H1 (cell line): ENCODE results near the gene GGT6. TPM values are rescaled to one million over a fixed set of nuclear protein-coding genes. Genes with fewer than 3 reads are reported as not detected.

ENCODE experiments used
- JUND ChIP-seq: IDR thresholded peaks from 2 replicates; pipeline ENCODE4 v1.6.1; 2011; ENCODE audit warnings: mild to moderate bottlenecking, improper control_type of control experiment, low read length
- POU5F1 ChIP-seq: IDR thresholded peaks from 2 replicates; pipeline ENCODE4 v1.6.1; 2011; ENCODE audit warnings: low read depth, mild to moderate bottlenecking, low read length, moderate library complexity
- RAD21 ChIP-seq, 2 experiments: IDR thresholded peaks in 1 of 2; conservative IDR thresholded peaks in 1 of 2; 2 replicates each; pipeline ENCODE4 v1.6.1; 2011; ENCODE audit warnings: low read depth in 2 of 2, low read length in 2 of 2, improper control_type of control experiment in 1 of 2, inconsistent platforms in 1 of 2, mild to moderate bottlenecking in 1 of 2, moderate library complexity in 1 of 2
- RFX5 ChIP-seq: IDR thresholded peaks from 2 replicates; pipeline ENCODE4 v1.6.1; 2011; ENCODE audit warnings: low read depth, low read length, improper control_type of control experiment, borderline replicate concordance
- TAF7 ChIP-seq: optimal IDR thresholded peaks from 2 replicates; pipeline ENCODE3; 2011; ENCODE audit warnings: low read depth, mild to moderate bottlenecking, inconsistent platforms, low read length, moderate library complexity, borderline replicate concordance
- ZNF274 ChIP-seq: IDR thresholded peaks from 2 replicates; pipeline ENCODE4 v1.7.0; 2012; ENCODE audit warnings: low read length, borderline replicate concordance; ENCODE audit errors: extremely low read depth
- polyA plus RNA-seq, 7 experiments: library from polyadenylated mRNA; depleted of rRNA in 3 of 7; stranded (reverse) in 5 of 7; unstranded in 2 of 7; fragments of >200 nt in 5 of 7; fragments of 200-250 nt in 2 of 7; gene quantifications; 1 replicate in 5 of 7; 2 replicates in 1 of 7; 4 replicates in 1 of 7; pipeline versions ENCODE4 v1.2.1 to v1.2.3, GENCODE V29; 2011 to 2013; ENCODE audit warnings: missing spikeins in 2 of 7, mixed read lengths in 2 of 7
- total RNA-seq: library from RNA; stranded (reverse); fragmentation: NEBNext Ultra II Directional; extraction: Animal tissue kit (Norgen Biotek cat#: 25700); gene quantifications from 2 replicates; pipeline ENCODE4 v1.2.1, GENCODE V29; 2021

GGT6 gene
- total and polyA plus RNA-seq, 2 of the 8 experiments (the other 6 are each of a cell fraction or from before 2014, with no cell fraction given): 0.18 TPM; not detected in 1

GRCh38 chr17:4588898-4589625 lies 28.7 kb upstream of the GGT6 start (continued):
- TF ChIP-seq RAD21 (IDR thresholded peaks at IDR 0.05 in 1 of 2, conservative IDR thresholded peaks at IDR 0.05 in 1 of 2; ENCODE audit: low read depth in 2 of 2, low read length in 2 of 2): no peak
- TF ChIP-seq RFX5: no peak
- TF ChIP-seq TAF7: no peak
- TF ChIP-seq ZNF274: no peak
- no peak for TF ChIP-seq POU5F1
- TF ChIP-seq JUND: no peak
